A673 (cell line): ENCODE measurements around the gene LAMA3.

Experiments used
- CTCF ChIP-seq: fragments of 300-800, 200-600 bp; sonication (generic); conservative IDR thresholded peaks from 2 replicates; pipeline ENCODE4 v1.5.1; 2017; ENCODE audit warnings: low read depth, mild to moderate bottlenecking, antibody characterized with exemption, low read length, moderate library complexity, mixed read lengths
- EZH2 ChIP-seq: fragments of 200-600 bp; sonication (generic); IDR thresholded peaks from 2 replicates; pipeline ENCODE4 v1.6.1; 2017; ENCODE audit warnings: borderline replicate concordance, low read depth, mild to moderate bottlenecking, mixed read lengths, antibody characterized with exemption, low read length; ENCODE audit not compliant: poor library complexity, severe bottlenecking

GRCh38 chr18:23704806-23705205, 15.6 kb downstream of the LAMA3 start:
- TF ChIP-seq CTCF (no peak), EZH2 (no peak)
